GOT3 (cell line): Measurements from ENCODE around the gene PHACTR3.
A peak's percentile ranks its signal among the peaks of the same experiment; 100 is the strongest.

Source experiments
- DNase-seq: peaks from one replicate; lab custom pipeline; 2025; ENCODE audit warnings: mixed read lengths; lab: John Stamatoyannopoulos, UW

The PHACTR3 gene

DNA sequence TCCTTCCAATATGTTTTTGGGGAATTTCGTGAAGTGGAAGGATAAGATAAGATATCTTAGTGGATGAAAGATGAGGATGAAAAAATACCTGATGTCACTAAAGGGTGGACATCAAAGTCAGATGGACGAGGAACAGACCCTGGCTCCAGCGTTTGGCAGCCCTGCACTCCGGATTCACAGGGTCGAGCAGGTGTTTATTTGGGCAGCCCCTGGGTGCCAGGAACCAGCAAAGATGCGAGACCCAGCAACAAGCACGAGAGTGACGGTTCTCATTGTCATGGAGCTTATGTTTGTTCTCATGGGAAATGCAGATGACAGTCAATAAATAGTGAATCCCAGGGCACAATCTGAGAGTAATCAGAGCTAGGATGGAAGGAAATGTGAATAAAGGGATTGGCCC, 131.1 kb downstream of the PHACTR3 start:
- no peak for DNase-seq

DNA sequence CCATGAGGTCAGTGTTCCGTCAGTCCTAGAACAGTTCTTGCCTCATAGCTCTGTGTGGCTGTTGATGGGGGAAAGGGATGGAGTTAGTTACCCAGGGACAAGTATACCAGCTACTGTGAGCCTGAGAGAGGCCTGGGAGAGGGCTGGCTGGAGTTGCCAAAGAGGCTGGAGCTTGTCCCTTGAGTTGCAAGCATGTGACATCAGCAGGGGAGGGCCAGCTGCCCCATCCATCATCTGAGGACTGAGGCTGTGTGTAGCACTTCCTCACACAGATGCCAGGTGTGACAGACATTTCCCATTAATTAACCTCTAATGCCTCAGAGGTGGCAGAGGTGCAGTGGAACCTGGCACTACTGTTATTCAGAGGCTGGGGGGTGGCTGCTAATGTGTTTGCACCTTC, 131.6 kb downstream of the PHACTR3 start:
- no peak for DNase-seq

DNA sequence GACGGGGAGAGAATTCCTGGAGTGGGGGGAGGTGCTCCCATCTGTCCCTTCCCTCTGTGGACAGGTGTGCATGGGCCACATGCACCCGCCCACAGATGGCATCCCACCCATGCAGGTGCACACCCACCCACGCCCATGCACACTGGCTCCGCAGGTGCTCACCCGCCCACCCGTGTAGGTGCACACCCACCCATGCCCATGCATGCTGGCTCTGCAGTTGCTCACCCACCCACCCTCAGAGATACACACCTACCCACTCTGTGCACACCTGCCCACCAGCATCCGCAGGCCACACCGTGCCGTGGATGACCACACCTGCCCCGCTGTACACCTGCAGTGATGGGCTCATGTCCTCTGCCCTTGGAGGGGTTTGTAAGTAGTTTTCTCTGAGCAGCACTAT, 132.0 kb downstream of the PHACTR3 start:
- DNase-seq: no peak

DNA sequence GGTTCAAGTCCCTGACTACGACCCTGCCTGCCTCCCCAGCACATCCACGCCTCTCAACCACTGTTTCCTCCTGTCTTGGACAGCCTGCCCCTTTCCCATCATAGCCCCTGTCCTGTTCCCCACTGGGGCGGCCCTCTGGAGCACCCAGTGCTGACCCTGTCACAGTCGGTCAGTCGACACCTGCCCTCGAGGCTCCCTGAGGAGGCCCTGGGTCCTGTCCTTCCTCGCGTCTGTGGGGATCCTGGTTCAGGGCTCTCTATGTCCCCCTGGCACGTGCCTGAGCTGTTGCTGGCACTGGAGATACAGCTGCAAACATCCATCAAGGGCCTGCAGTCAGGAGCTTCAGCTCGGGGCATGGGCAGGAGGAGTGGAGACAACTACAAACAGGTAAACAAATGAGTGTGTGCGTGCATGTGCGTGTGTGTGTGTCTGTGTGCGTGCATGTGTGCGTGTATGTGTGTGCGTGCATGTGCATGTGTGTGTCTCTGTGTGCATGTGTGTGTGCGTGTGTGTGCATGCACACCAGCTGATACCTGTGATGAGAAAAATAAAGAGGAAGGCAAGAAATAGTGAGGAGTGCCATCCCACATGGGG, 132.8 kb downstream of the PHACTR3 start:
- no peak for DNase-seq

DNA sequence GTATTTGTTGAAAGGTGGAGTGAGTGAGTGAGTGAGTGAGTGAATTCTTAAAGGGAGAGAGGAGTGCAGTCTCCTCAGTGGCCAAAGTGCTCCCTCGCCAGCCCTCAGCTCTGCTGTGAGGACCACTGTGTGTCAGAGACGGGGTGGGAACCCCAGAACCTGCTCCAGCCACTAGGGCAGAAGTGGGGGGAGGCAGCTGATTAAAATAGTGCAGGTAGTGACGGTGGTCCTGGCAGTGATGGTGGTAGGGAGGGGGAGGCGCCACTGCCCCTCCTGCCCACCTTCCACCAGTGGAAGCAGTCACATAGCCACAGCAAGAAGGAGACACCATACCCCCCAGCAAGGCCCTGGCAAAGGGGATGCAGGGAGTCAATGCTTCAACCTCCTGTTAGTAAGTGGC, 133.5 kb downstream of the PHACTR3 start:
- no peak for DNase-seq

DNA sequence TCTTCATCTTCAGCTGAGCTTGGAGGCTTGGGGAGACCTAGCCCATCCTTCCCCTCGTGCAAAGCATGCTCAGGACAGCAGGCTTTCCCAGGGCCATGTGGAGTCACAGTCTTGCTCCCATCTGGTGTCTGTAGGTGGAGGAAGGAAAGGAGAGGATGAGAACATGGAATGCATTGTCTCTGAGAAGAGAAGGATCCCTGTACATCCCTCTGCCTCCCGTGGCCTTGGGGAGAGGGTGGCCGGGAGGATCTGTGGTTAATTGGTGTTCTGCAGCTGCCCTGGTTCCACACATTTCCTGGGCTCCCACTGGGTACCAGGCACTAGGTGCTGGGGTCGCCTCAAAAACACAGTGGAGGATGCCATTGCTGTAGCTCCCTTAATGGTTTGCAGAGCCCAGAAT, 134.5 kb downstream of the PHACTR3 start:
- no peak for DNase-seq

DNA sequence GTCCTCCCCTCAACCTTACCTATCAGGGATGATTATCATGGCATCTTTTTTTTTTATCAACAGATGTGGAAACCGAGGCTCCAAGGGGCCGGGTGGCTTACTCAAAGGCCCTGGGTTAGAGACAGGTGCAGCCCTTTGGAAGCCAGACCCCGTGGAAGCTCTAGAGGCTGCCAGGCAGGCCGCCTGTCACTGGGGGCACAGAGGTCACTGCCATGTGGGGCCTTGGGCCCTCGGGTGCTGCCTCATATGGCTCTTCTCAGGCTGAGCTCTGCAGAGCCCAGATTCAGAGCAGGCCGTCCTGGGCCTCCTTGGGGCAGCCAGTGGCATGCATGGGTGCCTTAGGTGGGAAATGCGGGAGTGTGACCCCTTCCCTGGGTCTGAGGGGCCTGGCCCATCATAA, 136.3 kb downstream of the PHACTR3 start:
- no peak for DNase-seq

DNA sequence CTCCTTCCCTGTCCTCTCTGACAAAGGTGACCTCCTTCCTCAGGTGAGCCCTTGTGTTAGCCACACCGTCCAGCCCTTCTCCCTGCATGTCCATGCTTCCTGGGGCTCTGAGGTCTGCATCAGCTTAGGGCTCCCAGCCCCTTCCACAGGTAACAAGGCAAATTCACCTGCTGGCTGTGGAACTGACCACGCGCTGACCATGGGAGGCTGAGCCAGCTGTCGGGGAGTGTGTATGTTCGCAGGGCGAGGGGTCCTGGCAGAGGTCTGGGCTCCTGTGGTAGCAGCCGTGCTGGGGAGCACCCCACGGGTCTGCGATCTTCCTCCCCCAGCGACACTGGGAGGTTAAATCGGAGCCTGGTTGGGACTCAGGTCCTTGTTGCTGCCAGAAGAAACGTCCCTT, 136.7 kb downstream of the PHACTR3 start:
- DNase-seq: no peak

DNA sequence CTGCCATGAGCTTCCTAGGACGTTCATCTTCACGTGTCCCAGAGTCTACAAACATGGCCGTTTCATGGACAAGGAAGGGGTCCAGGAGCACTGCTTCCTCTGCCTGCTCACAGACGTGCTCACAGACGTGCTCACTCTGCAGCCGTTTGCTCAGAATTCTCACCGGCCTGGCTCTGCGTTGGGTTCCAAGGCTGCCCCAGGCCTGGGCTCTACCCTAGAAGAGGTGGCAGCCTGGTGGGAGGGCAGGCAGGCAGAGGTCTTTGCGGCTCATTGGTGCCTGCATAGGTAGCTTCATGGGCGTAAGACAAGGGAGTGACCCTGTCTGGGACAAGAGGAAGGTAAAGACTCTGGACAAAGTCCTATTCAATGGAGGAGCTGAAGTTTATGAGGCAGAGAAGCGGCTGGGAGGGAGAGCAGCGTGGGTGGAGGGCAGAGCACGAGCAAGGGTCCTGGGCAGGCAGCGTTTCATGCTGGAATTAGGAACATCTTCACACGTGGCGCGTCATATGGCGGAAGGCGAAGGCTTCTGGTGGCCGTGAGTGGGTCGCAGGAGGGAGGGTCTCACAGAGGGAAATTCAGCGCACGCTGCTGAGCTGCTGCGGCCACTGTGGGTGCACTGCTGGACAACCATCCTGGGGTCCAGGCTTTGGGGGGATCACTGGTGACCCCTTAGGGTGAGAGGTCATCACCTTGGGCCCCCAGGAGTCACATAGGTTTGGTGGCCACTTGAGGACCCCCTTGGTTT, 138.2 kb downstream of the PHACTR3 start:
- DNase-seq: no peak

DNA sequence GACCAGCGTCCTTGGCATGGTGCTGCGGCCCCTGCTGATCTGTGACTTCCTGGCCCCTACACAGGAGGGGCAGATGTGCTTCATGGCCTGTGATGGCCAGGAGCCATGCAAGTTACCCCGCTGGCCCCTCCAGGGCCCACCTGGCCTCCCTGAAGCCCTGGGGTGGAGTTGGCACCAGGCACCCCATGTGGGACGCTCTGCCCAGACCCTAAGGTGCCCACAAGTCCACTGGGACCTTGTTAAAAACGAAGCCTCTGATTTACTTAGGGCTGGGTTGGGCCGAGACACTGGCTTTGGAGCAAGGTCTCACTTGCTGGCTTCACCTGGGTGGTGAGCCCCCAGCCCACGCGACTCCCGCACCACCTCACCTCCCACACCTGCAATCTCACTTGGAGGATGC, 139.0 kb downstream of the PHACTR3 start:
- no peak for DNase-seq

DNA sequence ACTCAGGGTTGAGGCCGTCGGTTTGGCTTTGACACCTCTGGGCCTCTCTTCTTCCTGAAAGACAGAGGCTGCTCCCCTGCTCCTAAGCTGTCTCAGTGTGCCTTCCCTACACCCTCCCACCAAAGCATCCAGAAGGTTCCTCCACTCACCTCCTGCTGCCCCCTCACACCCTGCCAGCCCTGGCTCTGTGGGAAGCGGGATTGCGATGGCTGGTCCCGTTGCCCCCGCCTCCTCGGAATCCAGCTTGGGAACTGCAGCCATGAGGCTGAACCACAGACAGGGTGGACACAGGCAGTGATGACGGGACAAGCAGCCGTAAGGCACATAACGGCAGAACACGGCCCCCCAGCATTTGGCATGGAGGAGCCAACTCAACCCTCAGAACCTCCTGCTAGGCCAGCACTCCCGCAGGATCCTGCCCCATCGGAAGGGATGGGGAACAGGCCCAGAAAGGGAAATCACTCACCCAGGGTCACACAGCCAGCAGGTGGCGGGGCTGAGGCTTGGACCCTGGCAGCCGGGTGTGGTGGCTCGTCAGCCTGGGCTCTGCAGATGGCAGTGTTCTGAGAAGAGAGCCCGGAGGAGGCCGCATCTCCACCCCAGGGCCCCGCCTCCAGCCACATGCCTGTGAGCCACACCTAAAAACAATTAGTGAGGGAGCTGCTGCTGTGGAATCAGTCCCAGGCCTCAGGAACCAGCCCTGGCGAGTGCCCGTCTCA, 139.6 kb downstream of the PHACTR3 start:
- DNase-seq: no peak

DNA sequence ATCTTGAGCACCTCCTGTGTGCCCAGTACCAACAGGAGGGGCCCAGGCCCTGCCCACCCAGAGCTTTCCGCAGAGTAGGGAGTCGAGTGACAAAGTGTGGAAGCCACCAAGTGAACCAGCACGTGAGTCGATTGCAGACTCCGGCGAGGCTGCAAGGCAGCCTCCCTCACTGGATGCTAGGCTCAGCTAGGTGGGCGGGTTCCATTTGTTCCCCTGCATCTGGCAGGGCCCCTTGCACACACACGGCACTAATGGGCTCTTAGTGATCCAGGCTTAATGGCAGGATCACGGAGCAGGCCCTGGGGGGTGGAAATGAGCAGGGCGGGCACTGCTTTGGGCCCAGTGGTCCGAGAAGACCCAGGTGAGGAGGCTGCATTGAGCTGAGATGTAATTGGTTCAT, 140.4 kb downstream of the PHACTR3 start:
- DNase-seq: no peak

DNA sequence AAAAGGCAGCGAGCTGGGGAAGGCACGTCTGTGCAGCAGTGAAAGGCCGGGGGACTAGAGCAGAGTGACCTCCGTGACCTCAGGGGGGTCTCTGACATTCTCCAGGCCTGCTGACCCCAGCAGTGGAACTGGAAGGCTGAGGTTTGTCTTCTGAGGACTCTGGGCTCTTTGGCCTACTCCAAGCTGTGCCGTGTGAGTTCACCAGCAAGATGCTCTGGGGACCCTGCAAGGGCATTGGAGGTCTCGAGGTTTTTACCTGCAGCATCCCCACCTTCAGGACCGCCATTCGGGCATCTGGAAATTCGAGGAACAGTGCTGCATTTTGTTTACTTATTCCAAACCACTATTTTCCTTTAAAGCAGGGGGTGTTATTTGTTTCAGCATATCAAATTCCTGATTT, 140.9 kb downstream of the PHACTR3 start:
- DNase-seq: no peak

DNA sequence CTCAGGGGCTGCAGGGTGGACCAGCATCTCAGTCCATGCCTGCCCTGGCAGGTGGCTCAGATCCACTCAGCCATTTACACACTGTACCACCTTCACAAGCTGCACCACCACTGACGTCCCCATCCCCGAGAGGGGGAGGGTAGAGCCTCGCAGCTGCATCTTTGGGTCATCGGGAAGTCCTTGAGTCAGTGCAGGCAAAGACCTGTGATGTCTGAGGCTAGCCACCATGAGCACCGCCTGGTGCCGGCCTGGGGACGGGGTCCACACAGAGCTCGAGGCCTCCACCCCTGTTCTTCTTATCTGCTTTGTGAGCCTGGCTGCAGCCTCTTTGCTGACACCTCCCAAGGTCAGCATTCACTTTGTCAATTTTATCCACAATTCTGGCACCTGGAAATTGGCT, 141.4 kb downstream of the PHACTR3 start:
- DNase-seq: no peak

DNA sequence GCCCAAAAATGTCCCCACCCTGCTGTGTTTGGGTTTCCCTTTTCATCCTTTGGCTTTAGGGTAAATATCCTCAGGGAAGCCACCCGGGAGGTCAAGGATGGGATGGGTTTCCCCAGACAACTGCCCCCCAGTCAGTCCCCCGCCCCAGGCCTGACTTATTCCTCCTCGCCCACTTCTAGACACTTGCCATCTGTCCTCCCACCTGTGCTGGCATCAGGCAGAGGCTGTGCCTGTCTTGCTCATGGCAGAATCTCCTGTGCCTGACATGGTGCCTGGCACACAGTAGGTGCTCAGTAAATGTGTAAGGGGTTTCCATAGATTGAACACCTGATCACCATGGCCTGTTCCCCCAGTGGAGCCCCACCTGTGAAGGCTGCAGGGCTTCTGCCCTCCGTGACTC, 141.8 kb downstream of the PHACTR3 start:
- DNase-seq: no peak

DNA sequence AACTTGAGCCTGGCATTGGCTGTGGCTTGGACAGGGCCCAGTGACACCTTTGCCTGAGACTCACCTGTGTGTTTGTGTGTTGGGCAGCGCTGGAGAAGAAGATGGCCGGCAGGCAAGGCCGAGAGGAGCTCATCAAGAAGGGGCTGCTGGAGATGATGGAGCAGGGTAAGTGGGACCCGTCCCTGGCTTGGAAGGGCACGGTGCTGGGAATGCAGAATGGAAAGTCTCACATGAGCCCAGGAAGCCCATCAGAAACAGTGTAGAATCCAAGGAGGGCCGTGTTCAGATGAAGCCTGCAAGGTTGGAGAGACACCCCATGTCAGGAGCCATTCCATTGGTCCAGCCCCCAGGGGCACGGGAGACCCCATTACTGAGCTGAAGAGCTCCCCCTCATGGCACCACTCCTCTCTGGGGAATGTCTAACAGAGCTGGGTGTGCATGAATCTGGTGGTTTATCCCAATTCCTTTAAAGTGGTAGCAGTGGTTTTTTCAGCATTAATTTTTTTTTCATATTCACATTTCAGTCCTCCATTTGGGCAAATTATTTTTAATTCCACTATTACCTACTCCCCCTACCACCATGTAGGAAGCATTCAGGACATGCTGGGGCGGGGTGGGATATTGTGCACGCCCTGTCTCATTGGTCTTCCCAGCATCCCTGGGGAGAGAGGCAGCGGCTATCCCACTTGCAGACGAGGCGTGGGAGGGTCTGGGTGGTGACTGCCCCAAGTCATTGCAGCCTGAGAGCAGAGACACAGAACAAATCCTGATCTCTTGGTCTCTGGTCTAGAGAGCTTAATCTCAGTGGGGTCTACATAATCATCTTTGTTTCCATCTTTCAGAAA, 143.6 kb downstream of the PHACTR3 start:
- no peak for DNase-seq

DNA sequence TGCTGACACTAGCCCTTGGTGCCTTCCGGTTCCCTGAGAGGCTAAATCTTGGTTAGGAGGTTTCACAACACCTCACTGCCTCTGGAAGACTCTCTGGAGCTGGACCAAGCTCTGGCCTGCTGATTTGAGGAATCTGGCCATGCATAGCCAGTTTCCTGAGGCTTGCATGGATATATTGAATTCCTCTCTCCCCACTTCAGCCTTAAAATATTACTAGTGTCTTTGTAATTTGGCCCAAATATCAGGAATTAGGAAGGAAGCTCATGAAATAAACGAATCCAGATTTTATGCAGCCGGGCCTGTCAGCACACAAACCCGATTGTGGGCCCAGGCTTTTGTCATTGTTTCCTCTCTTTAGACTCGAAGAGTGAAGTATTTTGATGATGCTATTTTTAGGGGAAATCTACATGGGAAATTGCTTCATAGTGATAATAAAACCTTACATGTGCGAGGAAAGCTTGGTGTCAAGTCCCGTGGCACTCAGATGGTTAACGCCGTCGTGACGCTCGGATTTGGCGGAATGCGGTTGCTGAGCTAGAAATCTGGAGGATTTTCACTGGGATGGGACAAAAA, 144.4 kb downstream of the PHACTR3 start:
- DNase-seq: no peak

DNA sequence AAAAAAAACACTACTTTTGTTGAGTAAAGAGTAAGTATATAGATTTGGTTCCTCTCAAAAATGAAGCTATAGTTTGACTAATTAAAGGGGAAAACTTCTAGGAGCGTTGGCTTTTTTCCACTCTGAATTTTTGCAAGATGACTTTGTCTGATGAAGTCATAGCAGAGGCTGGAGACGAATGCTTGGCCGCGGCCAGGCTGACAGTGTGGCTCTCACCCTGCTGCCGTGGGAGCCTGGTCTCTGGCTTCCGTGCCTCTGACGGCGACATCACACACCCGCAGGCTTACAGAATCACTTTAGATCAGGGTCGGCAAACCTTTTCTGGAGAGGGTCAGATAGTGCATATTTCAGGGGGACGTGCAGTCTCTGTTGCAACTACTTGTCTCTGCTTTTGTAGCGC, 145.0 kb downstream of the PHACTR3 start:
- DNase-seq: no peak

DNA sequence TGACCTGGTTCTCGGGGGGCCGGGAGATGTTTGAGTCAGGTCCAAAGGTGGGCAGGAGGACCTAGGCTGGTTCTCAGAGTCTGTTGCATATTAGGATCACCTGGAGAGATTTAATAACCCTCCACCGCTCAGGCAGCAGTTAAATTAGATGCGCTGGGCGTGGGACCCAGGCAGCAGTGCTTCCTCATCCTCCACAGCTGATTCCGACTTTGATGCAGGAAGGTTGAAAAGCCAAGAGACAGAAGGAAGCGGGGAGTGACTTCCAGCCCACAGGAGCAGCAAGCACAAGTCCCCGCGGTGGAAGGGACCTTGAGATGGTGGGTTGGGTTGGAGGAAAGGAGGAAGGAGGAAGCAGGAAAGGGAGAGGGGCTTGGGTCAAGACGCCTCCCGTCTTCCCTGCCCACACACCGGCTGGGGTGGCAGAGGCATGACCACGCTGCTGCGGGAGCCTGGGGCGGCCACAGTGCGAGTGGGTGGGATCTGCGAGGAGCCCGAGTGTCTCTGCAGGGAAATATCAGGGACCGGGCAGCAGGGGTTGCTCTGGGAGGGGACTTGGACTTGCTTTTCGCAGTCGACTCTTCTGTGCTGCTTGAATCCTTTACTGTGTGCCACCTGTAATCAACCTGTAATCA, 146.0 kb downstream of the PHACTR3 start:
- no peak for DNase-seq

DNA sequence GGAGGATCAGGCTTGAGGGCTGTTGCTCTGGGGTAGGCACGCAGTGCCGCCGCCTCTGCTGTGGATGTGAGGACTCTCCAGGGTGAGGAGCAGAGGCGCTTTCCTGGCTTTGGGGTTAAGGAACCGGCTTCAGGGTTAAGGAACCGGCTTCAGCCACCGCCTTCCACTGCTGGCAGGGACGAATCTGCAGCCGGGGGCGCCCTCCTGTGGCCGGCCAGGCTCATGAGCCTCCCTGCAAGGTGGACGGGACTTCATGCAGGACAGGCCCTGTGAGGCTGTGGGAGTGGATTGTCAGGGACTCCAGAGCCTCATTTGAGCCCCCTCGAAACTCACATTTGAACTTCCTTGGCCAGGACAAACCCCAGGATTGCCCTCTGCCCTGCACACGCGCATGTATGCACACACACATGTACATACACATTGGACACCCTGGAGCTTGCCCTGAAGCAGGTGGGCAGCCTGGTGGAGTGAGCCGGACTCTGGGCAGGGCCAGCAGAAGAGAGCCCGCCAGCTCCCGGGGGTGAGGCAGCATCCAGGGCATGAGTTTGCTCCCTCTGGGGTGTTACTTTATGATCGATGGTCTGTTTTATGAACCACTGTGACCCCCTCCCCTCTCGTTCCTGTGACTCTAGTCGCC, 146.9 kb downstream of the PHACTR3 start:
- DNase-seq: peak; percentile 67

DNA sequence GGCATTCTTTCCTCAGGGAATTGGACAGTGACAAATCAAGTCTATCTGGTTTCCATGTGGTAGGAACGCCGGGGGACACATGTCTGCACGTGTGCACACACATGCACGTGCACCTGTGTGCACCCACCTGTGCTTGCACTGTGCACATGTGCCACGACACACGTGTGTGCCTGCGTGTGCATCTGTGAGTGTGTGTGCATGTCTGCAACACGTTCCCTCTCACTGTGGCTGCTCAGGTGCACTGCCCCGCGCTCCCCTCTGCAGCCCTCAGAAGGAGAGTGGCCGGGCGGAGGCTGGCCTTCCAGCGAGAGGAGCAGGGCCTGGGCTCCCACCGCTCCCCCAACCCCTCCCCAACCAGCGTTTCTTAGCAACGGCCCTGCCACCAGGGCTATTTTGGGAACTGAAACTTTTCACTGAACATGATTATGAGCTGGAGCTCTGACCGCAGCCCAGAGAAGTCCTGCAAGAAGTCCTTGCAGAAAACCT, 147.8 kb downstream of the PHACTR3 start:
- no peak for DNase-seq
